Neural cell (in vitro differentiated cells): ENCODE measurements around the gene NHS. TPM values are rescaled to one million over a fixed set of nuclear protein-coding genes. Genes with fewer than 3 reads are reported as not detected.

Source experiments
- H2AFZ ChIP-seq: fragments of 200-600, 300-800 bp; sonication (generic), shearing (Covaris generic); 2 replicates; pipeline ENCODE4 v1.6.0; 2014; ENCODE audit warnings: low read depth, mild to moderate bottlenecking, antibody characterized with exemption, low read length, moderate library complexity
- H3F3A ChIP-seq: fragments of 200-600 bp; shearing (Covaris generic); 2 replicates; pipeline ENCODE4 v1.6.1; 2016; ENCODE audit warnings: mild to moderate bottlenecking, moderate library complexity, mixed read lengths, antibody characterized with exemption, low read length; ENCODE audit not compliant: insufficient read depth, poor library complexity, severe bottlenecking
- H3K27ac ChIP-seq: fragments of 200-600, 300-800 bp; sonication (generic), shearing (Covaris generic); 2 replicates; pipeline ENCODE4 v1.5.1; 2014; ENCODE audit warnings: mild to moderate bottlenecking, low read length, moderate library complexity
- H3K27me3 ChIP-seq: fragments of 300-800, 200-600 bp; sonication (generic), shearing (Covaris generic); 2 replicates; pipeline ENCODE4 v1.6.0; 2014; ENCODE audit warnings: mild to moderate bottlenecking, low read depth, low read length, moderate library complexity; ENCODE audit not compliant: insufficient read depth
- H3K36me3 ChIP-seq: fragments of 300-800, 200-600 bp; sonication (generic), shearing (Covaris generic); 2 replicates; pipeline ENCODE4 v1.5.1; 2014; ENCODE audit warnings: mild to moderate bottlenecking, antibody characterized with exemption, low read length, moderate library complexity; ENCODE audit not compliant: insufficient read depth
- H3K4me2 ChIP-seq: fragments of 300-800, 200-600 bp; sonication (generic), shearing (Covaris generic); 2 replicates; pipeline ENCODE4 v1.6.0; 2014; ENCODE audit warnings: mild to moderate bottlenecking, low read length
- H3K4me3 ChIP-seq: fragments of 300-800, 200-600 bp; sonication (generic), shearing (Covaris generic); 2 replicates; pipeline ENCODE4 v1.5.1; 2014; ENCODE audit warnings: mild to moderate bottlenecking, low read length, moderate library complexity
- H3K79me2 ChIP-seq: fragments of 200-600 bp; shearing (Covaris generic); replicated peaks from 2 replicates; pipeline ENCODE4 v1.6.0; 2014; ENCODE audit warnings: mild to moderate bottlenecking, low read length, moderate library complexity; ENCODE audit not compliant: insufficient read depth
- H3K9ac ChIP-seq: fragments of 300-800, 200-600 bp; sonication (generic), shearing (Covaris generic); 2 replicates; pipeline ENCODE4 v1.6.1; 2016; ENCODE audit warnings: mild to moderate bottlenecking, low read length, mixed read lengths
- H3K9me2 ChIP-seq: fragments of 200-600 bp; shearing (Covaris generic); 2 replicates; pipeline ENCODE4 v1.6.1; 2016; ENCODE audit warnings: mild to moderate bottlenecking, low read length, mixed read lengths; ENCODE audit not compliant: insufficient read depth
- H3K9me3 ChIP-seq: fragments of 200-600, 300-800 bp; sonication (generic), shearing (Covaris generic); 2 replicates; pipeline ENCODE4 v1.6.1; 2016; ENCODE audit warnings: mild to moderate bottlenecking, mixed run types, low read length, moderate library complexity, mixed read lengths
- H4K20me1 ChIP-seq: fragments of 200-600 bp; shearing (Covaris generic); 2 replicates; pipeline ENCODE4 v1.6.1; 2016; ENCODE audit warnings: mild to moderate bottlenecking, mixed run types; ENCODE audit not compliant: insufficient read depth
- EP300 ChIP-seq: fragments of 450-650 bp; conservative IDR thresholded peaks from 2 replicates; pipeline ENCODE4 v1.6.1; 2014; ENCODE audit warnings: antibody characterized with exemption, mild to moderate bottlenecking, moderate library complexity; ENCODE audit not compliant: poor library complexity, severe bottlenecking
- EZH2 ChIP-seq: fragments of 200-600, 300-800 bp; shearing (Covaris generic), sonication (generic); IDR thresholded peaks from 2 replicates; pipeline ENCODE4 v1.6.1; 2014; ENCODE audit warnings: antibody characterized with exemption, low read length, borderline replicate concordance, mild to moderate bottlenecking; ENCODE audit not compliant: insufficient read depth, poor library complexity, severe bottlenecking
- MXI1 ChIP-seq: fragments of 450-650 bp; conservative IDR thresholded peaks from 2 replicates; pipeline ENCODE4 v1.6.1; 2014; ENCODE audit warnings: antibody characterized with exemption, mild to moderate bottlenecking; ENCODE audit not compliant: poor library complexity, severe bottlenecking
- POLR2AphosphoS5 ChIP-seq: IDR thresholded peaks from 2 replicates; pipeline ENCODE4 v1.6.1; 2012
- RAD21 ChIP-seq: fragments of 450-650 bp; conservative IDR thresholded peaks from 2 replicates; pipeline ENCODE4 v1.6.1; 2014; ENCODE audit warnings: antibody characterized with exemption, mild to moderate bottlenecking, moderate library complexity
- SMC3 ChIP-seq: fragments of 450-650 bp; conservative IDR thresholded peaks from 2 replicates; pipeline ENCODE4 v1.6.1; 2014; ENCODE audit warnings: antibody characterized with exemption, mild to moderate bottlenecking, moderate library complexity; ENCODE audit not compliant: poor library complexity
- TAF1 ChIP-seq: IDR thresholded peaks from 2 replicates; pipeline ENCODE4 v1.6.1; 2012; ENCODE audit warnings: low read depth
- polyA plus RNA-seq: library from polyadenylated mRNA; depleted of rRNA; stranded (reverse); fragments of >200 nt; gene quantifications from 2 replicates; pipeline ENCODE4 v1.2.3, GENCODE V29; 2014
- TF ChIP-seq, protein P1 (sequence below): IDR thresholded peaks from 2 replicates; pipeline ENCODE4 v1.6.1; 2012; ENCODE audit warnings: borderline replicate concordance
- TF ChIP-seq, protein P2 (sequence below): fragments of 450-650 bp; IDR thresholded peaks from 2 replicates; pipeline ENCODE4 v1.5.1; 2014; ENCODE audit warnings: antibody characterized with exemption, mild to moderate bottlenecking, moderate library complexity; ENCODE audit not compliant: poor library complexity, severe bottlenecking

NHS gene
- polyA plus RNA-seq, 1 donor from 2014 or later = 1.9 TPM

DNA sequence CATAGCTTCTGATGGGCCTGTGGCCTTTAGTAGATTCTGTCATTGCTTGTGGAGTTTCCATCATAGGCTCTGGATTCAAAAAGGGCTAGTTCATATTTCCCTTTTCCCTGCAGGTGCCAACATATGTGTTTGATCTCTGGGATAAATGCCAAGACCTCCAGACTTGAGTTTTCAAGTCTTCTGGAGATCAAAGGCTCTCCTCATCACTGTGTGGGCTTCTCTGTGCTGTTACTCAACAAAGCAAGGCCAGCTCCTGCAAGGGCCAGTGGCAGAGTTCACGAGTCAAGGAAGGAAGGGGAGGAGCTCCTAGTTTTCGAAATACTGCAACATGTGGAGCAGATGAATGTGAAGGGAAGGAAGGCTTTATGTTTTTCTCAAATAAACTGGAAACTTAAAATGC, 299.6 kb downstream of the NHS start:
- Histone ChIP-seq H3K9me2 (no peaks in the 10 kb centered on the region), H3F3A (no peaks in the 10 kb centered on the region), H3K27me3 (no peaks in the 10 kb centered on the region), H3K36me3 (no peaks in the 10 kb centered on the region), H3K27ac (no peak overlapping the region), H3K79me2 (no peaks in the 10 kb centered on the region), H3K4me3 (no peak overlapping the region), H3K9me3 (no peaks in the 10 kb centered on the region), H4K20me1 (no peaks in the 10 kb centered on the region), H3K4me2 (no peak overlapping the region), H2AFZ (no peak overlapping the region), H3K9ac (no peak overlapping the region)
- TF ChIP-seq POLR2AphosphoS5 (no peak), TAF1 (no peak), EZH2 (no peak), RAD21 (no peak), MXI1 (no peak), EP300 (no peak), SMC3 (no peak)
- TF ChIP-seq, protein P1, sequence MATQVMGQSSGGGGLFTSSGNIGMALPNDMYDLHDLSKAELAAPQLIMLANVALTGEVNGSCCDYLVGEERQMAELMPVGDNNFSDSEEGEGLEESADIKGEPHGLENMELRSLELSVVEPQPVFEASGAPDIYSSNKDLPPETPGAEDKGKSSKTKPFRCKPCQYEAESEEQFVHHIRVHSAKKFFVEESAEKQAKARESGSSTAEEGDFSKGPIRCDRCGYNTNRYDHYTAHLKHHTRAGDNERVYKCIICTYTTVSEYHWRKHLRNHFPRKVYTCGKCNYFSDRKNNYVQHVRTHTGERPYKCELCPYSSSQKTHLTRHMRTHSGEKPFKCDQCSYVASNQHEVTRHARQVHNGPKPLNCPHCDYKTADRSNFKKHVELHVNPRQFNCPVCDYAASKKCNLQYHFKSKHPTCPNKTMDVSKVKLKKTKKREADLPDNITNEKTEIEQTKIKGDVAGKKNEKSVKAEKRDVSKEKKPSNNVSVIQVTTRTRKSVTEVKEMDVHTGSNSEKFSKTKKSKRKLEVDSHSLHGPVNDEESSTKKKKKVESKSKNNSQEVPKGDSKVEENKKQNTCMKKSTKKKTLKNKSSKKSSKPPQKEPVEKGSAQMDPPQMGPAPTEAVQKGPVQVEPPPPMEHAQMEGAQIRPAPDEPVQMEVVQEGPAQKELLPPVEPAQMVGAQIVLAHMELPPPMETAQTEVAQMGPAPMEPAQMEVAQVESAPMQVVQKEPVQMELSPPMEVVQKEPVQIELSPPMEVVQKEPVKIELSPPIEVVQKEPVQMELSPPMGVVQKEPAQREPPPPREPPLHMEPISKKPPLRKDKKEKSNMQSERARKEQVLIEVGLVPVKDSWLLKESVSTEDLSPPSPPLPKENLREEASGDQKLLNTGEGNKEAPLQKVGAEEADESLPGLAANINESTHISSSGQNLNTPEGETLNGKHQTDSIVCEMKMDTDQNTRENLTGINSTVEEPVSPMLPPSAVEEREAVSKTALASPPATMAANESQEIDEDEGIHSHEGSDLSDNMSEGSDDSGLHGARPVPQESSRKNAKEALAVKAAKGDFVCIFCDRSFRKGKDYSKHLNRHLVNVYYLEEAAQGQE = no peak
- TF ChIP-seq, protein P2, sequence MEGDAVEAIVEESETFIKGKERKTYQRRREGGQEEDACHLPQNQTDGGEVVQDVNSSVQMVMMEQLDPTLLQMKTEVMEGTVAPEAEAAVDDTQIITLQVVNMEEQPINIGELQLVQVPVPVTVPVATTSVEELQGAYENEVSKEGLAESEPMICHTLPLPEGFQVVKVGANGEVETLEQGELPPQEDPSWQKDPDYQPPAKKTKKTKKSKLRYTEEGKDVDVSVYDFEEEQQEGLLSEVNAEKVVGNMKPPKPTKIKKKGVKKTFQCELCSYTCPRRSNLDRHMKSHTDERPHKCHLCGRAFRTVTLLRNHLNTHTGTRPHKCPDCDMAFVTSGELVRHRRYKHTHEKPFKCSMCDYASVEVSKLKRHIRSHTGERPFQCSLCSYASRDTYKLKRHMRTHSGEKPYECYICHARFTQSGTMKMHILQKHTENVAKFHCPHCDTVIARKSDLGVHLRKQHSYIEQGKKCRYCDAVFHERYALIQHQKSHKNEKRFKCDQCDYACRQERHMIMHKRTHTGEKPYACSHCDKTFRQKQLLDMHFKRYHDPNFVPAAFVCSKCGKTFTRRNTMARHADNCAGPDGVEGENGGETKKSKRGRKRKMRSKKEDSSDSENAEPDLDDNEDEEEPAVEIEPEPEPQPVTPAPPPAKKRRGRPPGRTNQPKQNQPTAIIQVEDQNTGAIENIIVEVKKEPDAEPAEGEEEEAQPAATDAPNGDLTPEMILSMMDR = no peak

DNA sequence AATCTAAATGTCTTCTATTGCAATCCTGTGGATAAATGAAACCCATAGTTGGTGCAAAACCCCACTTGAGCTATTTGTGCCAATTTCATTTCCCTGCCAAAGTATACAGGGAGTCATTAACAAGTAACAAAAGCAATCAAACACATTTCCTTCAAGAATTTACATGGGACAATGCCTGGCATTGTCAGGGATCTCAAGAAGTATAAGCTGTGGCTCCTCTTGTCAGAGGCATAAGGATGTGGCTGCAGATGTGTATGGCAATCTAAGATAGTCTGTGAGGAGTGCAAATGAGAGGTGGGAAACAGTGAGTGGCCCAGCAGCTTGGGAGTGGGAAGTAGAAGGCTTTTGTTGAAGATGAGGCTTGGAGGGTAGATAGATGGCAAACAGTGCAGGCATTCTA, 304.3 kb downstream of the NHS start:
- Histone ChIP-seq H2AFZ (no peak overlapping the region), H3K27me3 (no peaks in the 10 kb centered on the region), H3K27ac (no peak overlapping the region), H4K20me1 (no peaks in the 10 kb centered on the region), H3K36me3 (no peaks in the 10 kb centered on the region), H3K9me2 (no peaks in the 10 kb centered on the region), H3F3A (no peaks in the 10 kb centered on the region), H3K9ac (no peak overlapping the region), H3K9me3 (no peaks in the 10 kb centered on the region), H3K79me2 (no peaks in the 10 kb centered on the region), H3K4me2 (no peak overlapping the region), H3K4me3 (no peak overlapping the region)
- TF ChIP-seq, protein P1 = no peak
- TF ChIP-seq EP300 (no peak), RAD21 (no peak), SMC3 (no peak)
